HG03378 (cell line): ENCODE measurements around the gene COA1.
"Not testable (repeated sequence)": the region's sequence is repeated elsewhere in the genome, so short reads cannot be mapped to it uniquely, and the experiment has no call there.

Experiments
- ATAC-seq: cut with Tn5 transposase; IDR thresholded peaks from one replicate; pipeline ENCODE4 v1.9.1; 2021; ENCODE audit warnings: mild to moderate bottlenecking, moderate library complexity; ENCODE audit not compliant: unreplicated experiment

Gene COA1

GRCh38 chr7:43692582-43693373, 36.5 kb downstream of the COA1 start:
- no peak for ATAC-seq

- ATAC-seq, result no peak
These were observed 37.7 kb downstream of the COA1 start for GRCh38 chr7:43691611-43692010.

GRCh38 chr7:43689115-43689514, 40.2 kb downstream of the COA1 start:
- ATAC-seq, result no peak

DNA sequence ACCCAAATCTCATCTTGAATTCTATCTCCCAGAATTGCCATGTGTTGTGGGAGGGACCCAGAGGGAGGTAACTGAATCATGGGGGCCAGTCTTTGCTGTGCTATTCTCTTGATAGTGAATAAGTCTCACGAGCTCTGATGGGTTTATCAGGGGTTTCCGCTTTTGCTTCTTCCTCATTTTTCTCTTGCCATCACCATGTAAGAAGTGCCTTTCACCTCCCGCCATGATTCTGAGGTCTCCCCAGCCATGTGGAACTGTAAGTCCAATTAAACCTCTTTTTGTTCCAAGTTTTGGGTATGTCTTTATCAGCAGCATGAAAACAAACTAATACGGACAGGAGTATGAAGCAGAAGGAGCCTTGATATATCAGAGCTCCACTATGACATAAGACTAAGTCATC, 41.5 kb downstream of the COA1 start:
- not testable (repeated sequence) for ATAC-seq

- ATAC-seq, result no peak
These were observed 42.3 kb downstream of the COA1 start for GRCh38 chr7:43686991-43687390.

GRCh38 chr7:43680736-43681135, 48.6 kb downstream of the COA1 start:
- no peak for ATAC-seq

DNA sequence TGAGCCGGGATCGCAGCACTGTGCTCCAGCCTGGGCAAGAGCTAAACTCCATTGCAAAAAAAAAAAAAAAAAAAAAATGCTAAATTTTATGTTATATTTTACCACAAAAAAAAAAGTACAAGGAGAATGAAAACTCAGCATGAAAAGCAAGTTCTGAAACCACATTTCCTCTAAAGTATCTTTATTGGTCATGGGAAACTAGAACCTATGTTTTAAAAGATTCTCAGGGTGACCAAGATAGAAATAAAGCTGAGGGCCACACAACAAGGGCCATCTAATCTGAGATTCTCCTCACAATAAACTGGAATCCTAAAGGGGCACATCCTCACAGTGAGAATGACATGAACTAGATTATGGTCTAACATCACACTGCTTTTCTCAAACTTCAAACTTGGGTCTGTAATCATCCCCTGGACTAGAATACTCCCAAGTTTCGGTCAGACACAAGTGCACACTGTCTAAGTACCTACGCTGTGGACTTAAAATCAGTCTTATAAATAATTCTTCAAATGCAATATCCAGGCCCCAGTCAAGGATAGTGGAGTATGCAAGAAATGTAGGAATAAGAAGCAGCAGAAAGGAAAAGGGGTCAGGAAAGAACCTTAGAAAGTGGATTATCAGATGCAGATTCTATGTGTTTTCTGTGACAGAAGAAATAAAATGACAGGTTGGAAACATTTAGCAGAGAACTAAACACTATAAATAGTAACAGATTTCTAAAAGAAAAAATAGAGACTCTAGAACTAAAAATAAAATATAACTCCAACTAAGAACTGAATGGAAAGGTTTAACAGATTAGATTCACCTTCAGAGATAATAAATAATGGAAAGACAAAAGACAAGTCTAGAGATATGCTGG, 49.9 kb downstream of the COA1 start:
- ATAC-seq, result no peak

GRCh38 chr7:43678315-43678714, 51.0 kb downstream of the COA1 start:
- ATAC-seq, result no peak

DNA sequence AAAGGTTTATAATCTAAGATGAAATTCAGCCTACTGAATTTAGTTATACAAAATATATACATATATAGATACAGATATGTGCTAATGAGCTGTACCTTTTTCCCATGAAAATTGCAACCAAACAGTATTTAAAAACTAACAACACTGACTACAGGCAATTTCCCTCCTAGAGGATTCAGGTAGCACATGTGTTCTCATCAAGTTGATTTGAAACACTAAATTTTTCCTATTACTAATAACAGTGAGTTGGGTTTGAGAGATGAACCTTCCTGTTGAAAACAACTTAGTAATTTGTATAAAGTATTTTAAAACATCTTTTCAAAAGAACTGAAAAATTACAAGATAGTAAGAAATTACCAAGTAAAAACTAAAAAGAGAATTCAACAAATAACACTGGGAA, 51.5 kb downstream of the COA1 start:
- ATAC-seq, result no peak

DNA sequence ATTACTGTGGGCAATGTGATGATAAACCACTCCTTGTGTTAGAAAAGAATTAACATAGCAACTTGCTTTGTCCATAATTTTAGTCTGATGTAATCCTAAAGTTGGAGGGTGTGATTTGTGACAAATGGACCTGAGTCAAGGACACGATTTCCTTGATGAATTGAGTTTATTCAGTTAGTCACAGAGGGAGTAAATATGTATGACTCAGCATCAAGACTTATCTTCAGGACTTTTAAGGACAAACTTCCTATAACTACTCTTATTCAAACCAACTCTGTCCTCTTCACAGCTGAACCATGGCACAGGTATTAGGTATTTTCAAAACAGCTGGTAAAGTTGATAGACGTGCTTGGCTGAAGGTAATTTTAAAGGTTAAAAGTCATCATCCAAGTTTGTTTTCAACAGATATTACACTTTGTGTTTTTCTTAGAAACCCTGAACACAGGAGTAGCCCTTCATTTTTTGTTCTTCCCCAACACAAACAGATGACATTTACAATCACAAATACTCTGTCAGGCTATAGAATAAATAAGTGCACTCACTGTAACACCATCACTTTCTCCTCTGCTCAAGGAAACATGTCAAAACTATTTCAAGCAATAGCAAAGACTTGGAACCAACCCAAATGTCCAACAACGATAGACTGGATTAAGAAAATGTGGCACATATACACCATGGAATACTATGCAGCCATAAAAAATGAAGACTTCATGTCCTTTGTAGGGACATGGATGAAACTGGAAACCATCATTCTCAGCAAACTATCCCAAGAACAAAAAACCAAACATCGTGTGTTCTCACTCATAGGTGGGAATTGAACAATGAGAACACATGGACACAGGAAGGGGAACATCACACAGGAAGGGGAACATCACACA, 54.5 kb downstream of the COA1 start:
- no peak for ATAC-seq

DNA sequence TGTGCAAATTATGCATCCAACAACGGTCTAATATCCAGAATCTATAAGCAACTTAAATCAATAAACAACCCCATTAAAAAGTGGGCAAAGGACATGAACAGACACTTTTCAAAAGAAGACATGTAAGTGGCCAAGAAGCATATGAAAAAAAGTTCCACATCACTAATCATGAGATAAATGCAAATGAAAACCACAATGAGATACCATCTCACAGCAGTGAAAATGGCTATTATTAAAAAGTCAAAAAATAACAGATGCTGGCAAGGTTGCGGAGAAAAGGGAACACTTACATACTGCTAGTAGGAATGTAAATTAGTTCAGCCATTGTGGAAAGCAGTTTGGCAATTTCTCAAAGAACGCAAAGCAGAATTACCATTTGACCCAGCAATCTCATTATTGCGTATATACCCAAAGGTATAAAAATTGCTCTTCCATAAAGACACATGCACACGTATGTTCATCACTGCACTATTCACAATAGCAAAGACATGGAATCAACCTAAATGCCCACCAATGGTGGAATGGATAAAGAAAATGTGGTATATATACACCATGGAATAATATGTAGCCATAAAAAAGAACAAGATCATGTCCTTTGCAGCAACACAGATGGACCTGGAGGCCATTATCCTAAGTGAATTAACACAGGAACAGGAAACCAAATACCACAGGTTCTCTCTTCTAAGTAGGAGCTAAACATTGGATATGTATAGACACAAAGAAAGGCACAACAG, 55.9 kb downstream of the COA1 start:
- not testable (repeated sequence) for ATAC-seq

DNA sequence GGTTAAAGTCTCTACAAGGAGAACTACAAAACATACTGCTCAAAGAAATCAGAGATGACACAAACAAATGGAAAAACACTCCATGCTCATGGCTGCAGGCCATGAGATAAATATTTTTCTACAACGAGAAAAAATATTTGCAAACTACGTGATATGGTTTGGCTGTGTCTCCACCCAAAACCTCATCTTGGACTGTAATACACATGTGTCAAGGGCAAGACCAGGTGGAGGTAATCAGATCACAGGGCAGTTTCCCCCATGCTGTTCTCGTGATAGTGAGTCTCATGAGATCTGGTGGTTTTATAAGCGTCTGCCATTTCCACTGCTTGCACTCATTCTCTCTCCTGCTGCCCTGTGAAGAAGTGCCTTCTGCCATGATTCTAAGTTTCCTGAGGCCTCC, 57.8 kb downstream of the COA1 start:
- no peak for ATAC-seq

DNA sequence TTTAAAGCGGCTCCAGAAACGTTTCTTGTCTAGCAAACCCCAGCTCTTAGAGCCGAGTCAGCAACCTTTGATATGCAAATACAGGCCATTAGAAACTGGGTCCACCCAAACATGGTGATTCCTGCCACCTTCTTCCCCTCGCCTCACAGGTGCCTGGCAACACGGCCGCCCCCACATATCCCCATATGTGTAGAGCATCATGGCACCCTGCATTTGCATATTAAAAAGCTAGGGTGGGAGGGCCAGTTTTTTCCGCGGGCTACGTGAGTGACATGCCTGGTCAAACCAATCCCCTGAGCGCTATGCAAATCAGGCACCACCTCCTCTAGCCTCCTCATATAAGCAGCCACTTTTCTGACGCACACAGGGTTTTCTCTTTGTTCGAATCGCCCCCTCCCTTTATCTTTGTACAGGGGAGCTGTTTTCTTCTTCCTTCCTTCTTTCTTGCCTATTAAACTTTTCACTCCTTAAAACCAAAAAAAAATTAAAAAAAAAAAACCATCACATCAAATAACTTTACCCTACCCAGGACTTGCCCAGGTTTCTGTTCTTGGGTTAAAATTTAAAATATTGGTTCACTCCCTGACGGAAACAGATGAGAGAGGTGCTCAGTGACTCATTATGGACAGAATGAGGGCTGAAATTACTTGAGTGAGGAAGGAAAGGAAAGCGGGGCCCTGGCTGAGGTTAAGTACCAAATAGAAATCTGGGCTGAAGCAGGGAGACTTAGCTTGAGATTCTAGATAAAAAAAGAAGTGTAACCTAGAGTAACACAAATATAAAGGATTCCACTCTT, 59.8 kb downstream of the COA1 start:
- ATAC-seq, result no peak

DNA sequence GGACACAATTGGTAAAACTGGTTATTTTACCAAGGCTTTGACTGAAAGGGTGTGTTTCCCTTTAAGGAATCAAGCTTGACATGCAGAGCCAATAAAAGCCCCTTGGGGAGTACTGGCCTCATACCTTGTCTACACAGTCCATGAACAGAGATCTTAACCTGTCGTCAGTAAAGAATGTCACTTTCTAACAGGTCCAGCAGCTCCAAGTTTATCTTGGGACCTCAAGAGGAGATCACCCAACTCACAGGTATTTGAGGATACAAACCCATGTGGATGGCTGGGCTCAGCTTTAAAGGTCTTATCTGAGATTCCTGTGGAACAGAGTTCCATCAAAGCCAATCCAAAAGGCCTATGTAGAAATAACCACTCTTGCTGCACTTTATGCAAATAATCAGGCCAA, 61.3 kb downstream of the COA1 start:
- ATAC-seq, result no peak

DNA sequence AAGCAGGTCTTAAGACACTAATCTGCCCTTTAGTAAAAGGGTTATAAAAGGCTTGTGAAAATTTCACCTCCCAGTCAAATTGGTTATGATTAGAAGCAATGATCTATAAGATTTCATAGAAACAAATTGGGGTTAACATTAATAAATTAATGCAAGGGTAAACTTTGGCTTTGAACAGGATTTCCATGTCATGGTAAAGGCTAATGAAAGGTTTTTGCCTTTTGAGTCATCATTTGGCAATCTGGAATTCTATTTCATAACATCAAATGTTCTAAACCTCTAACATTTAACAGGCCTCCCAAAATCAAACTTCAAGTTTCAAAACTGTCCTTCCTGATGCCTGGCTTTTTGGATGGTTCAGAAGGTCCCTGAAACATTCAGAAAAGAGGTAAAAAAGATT, 62.4 kb downstream of the COA1 start:
- ATAC-seq, result no peak

- no peak for ATAC-seq
These were observed 64.6 kb downstream of the COA1 start for GRCh38 chr7:43664681-43665080.

DNA sequence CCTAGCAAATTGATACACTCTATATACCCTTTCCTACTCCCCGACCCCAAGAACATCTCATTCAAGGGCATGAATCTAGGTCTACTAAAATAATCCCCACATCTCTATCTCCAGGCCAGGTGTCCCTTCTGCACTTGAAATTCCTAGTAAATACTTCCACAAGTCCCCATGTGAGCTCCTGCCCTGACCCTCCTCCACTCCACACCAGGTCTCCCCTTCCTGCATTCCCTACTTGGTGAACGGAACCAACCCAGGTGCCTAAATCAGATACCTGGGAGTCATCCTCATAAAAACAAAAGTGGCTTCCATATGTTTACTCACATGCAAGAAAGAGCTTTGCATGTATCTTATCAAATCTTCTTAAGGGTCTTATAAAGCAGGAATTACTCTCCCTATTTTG, 69.2 kb downstream of the COA1 start:
- ATAC-seq, result no peak

DNA sequence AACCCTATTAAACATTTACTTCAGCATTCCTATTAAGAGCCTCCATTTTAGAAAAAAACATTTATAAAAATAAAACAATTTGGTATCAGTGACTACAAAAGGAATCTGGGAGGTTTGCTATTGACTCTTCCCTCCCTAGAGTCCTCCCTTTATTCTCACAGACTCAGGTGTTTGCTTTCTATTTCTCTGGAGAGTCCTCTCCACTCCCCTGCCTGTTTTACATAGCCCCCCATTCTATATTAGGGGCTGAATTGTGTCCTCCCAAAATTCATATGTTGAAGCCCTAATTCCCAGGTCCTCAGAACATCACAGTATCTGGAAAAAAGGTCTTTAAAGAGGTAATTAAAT, 69.8 kb downstream of the COA1 start:
- no peak for ATAC-seq

- ATAC-seq, result peak; percentile 68
These were observed 70.4 kb downstream of the COA1 start for GRCh38 chr7:43658718-43659548.
